Suprapubic skin (tissue), 4 donors: Measurements from ENCODE around the gene ST6GAL1.

ENCODE experiments used
- EP300 ChIP-seq: sonication (generic); formaldehyde crosslinking; IDR thresholded peaks from one replicate; pipeline ENCODE4 v1.6.1; 2017; ENCODE audit warnings: antibody characterized with exemption
- POLR2A ChIP-seq, 2 donors: fragments of 450-650 bp; IDR thresholded peaks; one replicate each; pipeline ENCODE4 v1.6.1; 2017; ENCODE audit warnings: antibody characterized with exemption in 2 of 2, mild to moderate bottlenecking in 2 of 2, moderate library complexity in 2 of 2
- POLR2AphosphoS5 ChIP-seq, 3 donors: sonication (generic); formaldehyde crosslinking; IDR thresholded peaks; one replicate each; pipeline ENCODE4 v1.6.1; 2017; ENCODE audit warnings: antibody characterized with exemption in 3 of 3
- TF ChIP-seq, protein P1 (sequence below), 2 donors: fragments of 200-600 bp in 1 of 2; fragments of 450-650 bp in 1 of 2; sonication (generic) in 1 of 2; IDR thresholded peaks; one replicate each; pipeline ENCODE4 v1.5.1; 2016 to 2019; ENCODE audit warnings: antibody characterized with exemption in 2 of 2, mild to moderate bottlenecking in 1 of 2, moderate library complexity in 1 of 2

DNA sequence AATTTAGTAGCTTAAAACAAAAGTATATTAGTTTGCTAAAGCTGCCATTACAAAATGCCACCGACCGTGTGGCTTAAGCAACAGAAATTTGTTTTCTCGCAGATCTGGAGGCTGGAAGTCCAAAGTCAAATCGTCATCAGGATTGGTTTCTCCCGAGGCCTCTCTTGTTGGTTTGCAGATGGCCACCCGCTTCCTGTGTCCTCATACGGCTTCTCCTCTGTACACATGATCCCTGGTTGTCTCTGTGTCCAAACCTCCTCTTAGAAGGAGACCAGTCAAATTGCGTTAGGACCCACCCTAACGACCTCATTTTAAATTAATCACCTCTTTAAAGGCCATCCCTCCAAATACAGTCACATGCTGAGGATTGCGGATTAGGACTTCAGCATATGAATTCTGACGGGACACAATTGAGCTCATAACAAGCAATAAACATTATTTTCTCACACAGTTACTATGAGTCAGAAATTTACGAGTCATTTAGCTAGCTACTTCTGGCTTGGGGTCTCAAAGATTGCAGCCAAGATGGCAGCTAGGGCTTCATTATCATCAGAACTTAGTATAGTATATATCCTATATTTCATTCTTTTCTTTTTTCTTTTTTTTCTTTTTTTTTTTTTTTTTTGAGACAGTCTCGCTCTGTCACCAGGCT is 150.6 kb downstream of the ST6GAL1 start:
- TF ChIP-seq, protein P1, sequence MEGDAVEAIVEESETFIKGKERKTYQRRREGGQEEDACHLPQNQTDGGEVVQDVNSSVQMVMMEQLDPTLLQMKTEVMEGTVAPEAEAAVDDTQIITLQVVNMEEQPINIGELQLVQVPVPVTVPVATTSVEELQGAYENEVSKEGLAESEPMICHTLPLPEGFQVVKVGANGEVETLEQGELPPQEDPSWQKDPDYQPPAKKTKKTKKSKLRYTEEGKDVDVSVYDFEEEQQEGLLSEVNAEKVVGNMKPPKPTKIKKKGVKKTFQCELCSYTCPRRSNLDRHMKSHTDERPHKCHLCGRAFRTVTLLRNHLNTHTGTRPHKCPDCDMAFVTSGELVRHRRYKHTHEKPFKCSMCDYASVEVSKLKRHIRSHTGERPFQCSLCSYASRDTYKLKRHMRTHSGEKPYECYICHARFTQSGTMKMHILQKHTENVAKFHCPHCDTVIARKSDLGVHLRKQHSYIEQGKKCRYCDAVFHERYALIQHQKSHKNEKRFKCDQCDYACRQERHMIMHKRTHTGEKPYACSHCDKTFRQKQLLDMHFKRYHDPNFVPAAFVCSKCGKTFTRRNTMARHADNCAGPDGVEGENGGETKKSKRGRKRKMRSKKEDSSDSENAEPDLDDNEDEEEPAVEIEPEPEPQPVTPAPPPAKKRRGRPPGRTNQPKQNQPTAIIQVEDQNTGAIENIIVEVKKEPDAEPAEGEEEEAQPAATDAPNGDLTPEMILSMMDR (IDR thresholded peaks at IDR 0.05), result no peak
- TF ChIP-seq POLR2A (IDR thresholded peaks at IDR 0.05) (no peak), POLR2AphosphoS5 (IDR thresholded peaks at IDR 0.05) (no peak), EP300 (no peak)
